IMR-90 (cell line): Measurements from ENCODE around the gene ARHGAP24. TPM values are rescaled to one million over a fixed set of nuclear protein-coding genes. Genes with fewer than 3 reads are reported as not detected.

Experiments used
- ATAC-seq: fragments of 200-7000 bp; cut with Tn5 transposase; 2 replicates; pipeline ENCODE4 v1.9.1; 2020; ENCODE audit warnings: low read depth, mild to moderate bottlenecking, moderate library complexity
- BruUV-seq: library from RNA; stranded (reverse); fragments of 400-500 nt; replicated peaks from 2 replicates; lab custom pipeline; 2021; lab: Mats Ljungman, UMichigan
- CTCF ChIA-PET: fragments of 300-600 bp; formaldehyde crosslinking; extraction: SDS; loops from one replicate; lab custom pipeline; 2021; ENCODE audit warnings: antibody characterized with exemption; lab: Yijun Ruan, JAX
- POLR2A ChIA-PET: fragments of 300-600 bp; sonication (Branson Sonifier 250); formaldehyde crosslinking; loops from one replicate; lab custom pipeline; 2022; ENCODE audit warnings: antibody characterized with exemption; ENCODE audit not compliant: unreplicated experiment; lab: Charles Lee
- DNase-seq: peaks from one replicate; pipeline ENCODE4 v3.0.0; 2013
- H2AFZ ChIP-seq: replicated peaks from 2 replicates; pipeline ENCODE3; 2013; ENCODE audit warnings: low read length, mild to moderate bottlenecking; ENCODE audit not compliant: poor library complexity
- H2AK5ac ChIP-seq: 2 replicates; pipeline ENCODE4 v1.6.1; 2013; ENCODE audit warnings: low read depth, low read length, inconsistent platforms
- H2AK9ac ChIP-seq: replicated peaks from 2 replicates; pipeline ENCODE3; 2013; ENCODE audit warnings: mild to moderate bottlenecking, low read depth, low read length, moderate library complexity; ENCODE audit not compliant: poor library complexity
- H2BK120ac ChIP-seq: 2 replicates; pipeline ENCODE4 v1.6.1; 2013; ENCODE audit warnings: low read depth, low read length, inconsistent platforms
- H2BK15ac ChIP-seq: 3 replicates; pipeline ENCODE4 v1.6.1; 2013; ENCODE audit warnings: low read depth, low read length, inconsistent platforms
- H2BK20ac ChIP-seq: 2 replicates; pipeline ENCODE4 v1.6.1; 2013; ENCODE audit warnings: low read depth, mild to moderate bottlenecking, inconsistent platforms, low read length, moderate library complexity
- H2BK5ac ChIP-seq: 2 replicates; pipeline ENCODE4 v1.6.1; 2013; ENCODE audit warnings: mild to moderate bottlenecking, low read depth, low read length, inconsistent platforms; ENCODE audit not compliant: poor library complexity, severe bottlenecking
- H3K14ac ChIP-seq: replicated peaks from 2 replicates; pipeline ENCODE4 v1.6.1; 2013; ENCODE audit warnings: low read depth, low read length, inconsistent platforms
- H3K18ac ChIP-seq: 2 replicates; pipeline ENCODE4 v1.6.1; 2013; ENCODE audit warnings: low read depth, low read length, control low read depth
- H3K23ac ChIP-seq: 2 replicates; pipeline ENCODE4 v1.6.1; 2013; ENCODE audit warnings: low read depth, low read length, inconsistent platforms
- H3K27ac ChIP-seq: 2 replicates; pipeline ENCODE4 v1.5.1; 2013; ENCODE audit warnings: mild to moderate bottlenecking, control low read depth, low read length; ENCODE audit not compliant: insufficient read depth
- H3K27me3 ChIP-seq: 2 replicates; pipeline ENCODE4 v1.6.1; 2013; ENCODE audit warnings: low read length; ENCODE audit not compliant: control insufficient read depth, insufficient read depth
- H3K36me3 ChIP-seq: 2 replicates; pipeline ENCODE4 v1.6.1; 2013; ENCODE audit warnings: low read length, mixed read lengths; ENCODE audit not compliant: control insufficient read depth, insufficient read depth
- H3K4ac ChIP-seq: 2 replicates; pipeline ENCODE4 v1.6.1; 2013; ENCODE audit warnings: low read depth, low read length, inconsistent platforms
- H3K4me1 ChIP-seq: 2 replicates; pipeline ENCODE4 v1.6.1; 2013; ENCODE audit warnings: low read length, mixed read lengths; ENCODE audit not compliant: control insufficient read depth, insufficient read depth
- H3K4me2 ChIP-seq: 2 replicates; pipeline ENCODE4 v1.6.1; 2013; ENCODE audit warnings: low read depth, mild to moderate bottlenecking, control low read depth, low read length, moderate library complexity
- H3K4me3 ChIP-seq: 2 replicates; pipeline ENCODE4 v1.5.1; 2013; ENCODE audit warnings: low read depth, mild to moderate bottlenecking, control low read depth, low read length, moderate library complexity; ENCODE audit not compliant: insufficient read depth
- H3K56ac ChIP-seq: 2 replicates; pipeline ENCODE4 v1.6.1; 2013; ENCODE audit warnings: low read length, inconsistent platforms; ENCODE audit not compliant: insufficient read depth; ENCODE audit errors: extremely low read depth
- H3K79me1 ChIP-seq, 2 experiments: 2 replicates each; pipeline ENCODE4 v1.6.1; 2013; ENCODE audit warnings: low read length in 2 of 2, inconsistent platforms in 1 of 2, low read depth in 1 of 2
- H3K9ac ChIP-seq: 2 replicates; pipeline ENCODE4 v1.6.1; 2013; ENCODE audit warnings: low read depth, low read length, control low read depth
- H3K9me1 ChIP-seq: 2 replicates; pipeline ENCODE4 v1.6.1; 2013; ENCODE audit warnings: low read length, inconsistent platforms; ENCODE audit not compliant: insufficient read depth
- H3K9me3 ChIP-seq: 2 replicates; pipeline ENCODE4 v1.6.1; 2013; ENCODE audit warnings: low read length; ENCODE audit not compliant: control insufficient read depth, insufficient read depth
- H4K20me1 ChIP-seq: 2 replicates; pipeline ENCODE4 v1.6.1; 2013; ENCODE audit warnings: low read length, inconsistent platforms; ENCODE audit not compliant: insufficient read depth
- H4K5ac ChIP-seq: 2 replicates; pipeline ENCODE4 v1.6.1; 2013; ENCODE audit warnings: mild to moderate bottlenecking, low read depth, low read length, control low read depth
- H4K8ac ChIP-seq, 2 experiments: 2 replicates each; pipeline ENCODE4 v1.6.1; 2013; ENCODE audit warnings: low read depth in 2 of 2, low read length in 2 of 2, control low read depth in 1 of 2, inconsistent platforms in 1 of 2
- H4K91ac ChIP-seq: 2 replicates; pipeline ENCODE4 v1.6.1; 2013; ENCODE audit warnings: low read depth, low read length, inconsistent platforms; ENCODE audit not compliant: insufficient read depth
- RFX5 ChIP-seq: IDR thresholded peaks from 2 replicates; pipeline ENCODE4 v1.8.0; 2012; ENCODE audit warnings: low read depth, mild to moderate bottlenecking, low read length, moderate library complexity
- WGBS, 2 experiments: methylation state at CpG; one replicate each; pipeline versions ENCODE4 v1.1.5 to v1.1.7; 2013; ENCODE audit warnings: missing lambda C conversion rate in 2 of 2; ENCODE audit not compliant: insufficient read length in 1 of 2; ENCODE audit errors: extremely low coverage in 2 of 2; 5-methylcytosine and 5-hydroxymethylcytosine counted together
- dilution Hi-C: fragments of 300-500 bp; cut with HindIII; formaldehyde crosslinking; loops from one replicate; pipeline ENCODE4 v1.14.3; 2018; ENCODE audit warnings: low sequenced_read_pairs; ENCODE audit not compliant: unreplicated experiment
- in situ Hi-C: fragments of 300-500 bp; cut with MboI; formaldehyde crosslinking; loops from 3 replicates; pipeline ENCODE4 v1.14.3; 2019; ENCODE audit warnings: low sequenced_read_pairs, inconsistent platforms, mixed read lengths
- intact Hi-C: fragments of 100-400 bp; cut with micrococcal nuclease; formaldehyde crosslinking; loops from 2 replicates; pipeline ENCODE4 v1.10.0; 2022
- polyA plus RNA-seq, 3 experiments: library from polyadenylated mRNA; depleted of rRNA; stranded (reverse); fragments of >200 nt; gene quantifications; 2 replicates each; pipeline ENCODE4 v1.2.3, GENCODE V29; 2012; ENCODE audit warnings: low replicate concordance in 1 of 3
- total RNA-seq: library from RNA; depleted of rRNA; stranded (reverse); fragments of >200 nt; gene quantifications from 2 replicates; pipeline ENCODE4 v1.2.3, GENCODE V29; 2012

Gene ARHGAP24
- total and polyA plus RNA-seq, 2 of the 4 experiments (the other 2 are of a cell fraction): 11.9 to 24.0 TPM

DNA sequence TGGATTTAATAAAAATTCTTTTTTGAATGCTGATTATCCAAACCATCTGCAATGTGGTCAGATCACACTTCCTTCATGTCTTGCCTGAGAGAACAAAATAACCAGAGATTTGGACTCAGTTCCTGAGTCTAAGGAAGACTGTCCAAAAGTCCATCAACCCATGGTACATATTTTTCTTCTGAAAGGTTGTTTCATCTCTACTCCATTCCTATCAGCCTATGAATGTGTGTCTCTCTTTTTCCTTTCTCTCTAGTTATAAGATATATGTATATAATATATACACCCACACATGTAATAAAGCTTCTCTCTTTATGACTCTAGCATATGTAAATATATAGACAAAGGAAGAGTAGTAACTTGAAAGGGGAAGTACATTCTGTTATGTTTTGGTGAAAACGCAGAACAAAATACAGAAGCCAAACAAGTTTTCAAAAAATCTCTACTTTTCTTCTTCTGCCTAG, 226.9 kb downstream of the ARHGAP24 start:
- H2AFZ ChIP-seq: no peak overlapping the region
- H3K27ac ChIP-seq: no peak overlapping the region
- H4K91ac ChIP-seq: no peak overlapping the region
- no TSS peak for BruUV-seq
- H3K56ac ChIP-seq: no peak overlapping the region
- H3K4me1 ChIP-seq: no peaks in the 10 kb centered on the region
- dilution Hi-C loops: no loop called here
- POLR2A ChIA-PET: no interaction called here
- H3K9ac ChIP-seq: no peak overlapping the region
- ATAC-seq (no peak), DNase-seq (no peak)
- H4K5ac ChIP-seq: no peak overlapping the region
- TF ChIP-seq RFX5: no peak
- in situ Hi-C loops: no loop called here
- no CpG with 5 or more reads among the region's 1 CpG for whole genome bisulfite sequencing, 2 experiments
- H2BK20ac ChIP-seq: no peak overlapping the region
- no peak overlapping the region for H3K18ac ChIP-seq
- no peaks in the 10 kb centered on the region for H3K36me3 ChIP-seq
- no peaks in the 10 kb centered on the region for H3K79me1 ChIP-seq
- CTCF ChIA-PET: no interaction called here
- H3K4me2 ChIP-seq: no peak overlapping the region
- H3K4ac ChIP-seq: no peak overlapping the region
- no peak overlapping the region for H4K8ac ChIP-seq
- no peaks in the 10 kb centered on the region for H3K9me1 ChIP-seq
- no peak overlapping the region for H2BK15ac ChIP-seq
- no peak overlapping the region for H2AK5ac ChIP-seq
- H3K14ac ChIP-seq: no peak overlapping the region
- no peaks in the 10 kb centered on the region for H3K27me3 ChIP-seq
- H4K20me1 ChIP-seq: no peaks in the 10 kb centered on the region
- no peak overlapping the region for H2BK5ac ChIP-seq
- H2BK120ac ChIP-seq: no peak overlapping the region
- intact Hi-C loops: no loop called here
- no peak overlapping the region for H2AK9ac ChIP-seq
- H3K23ac ChIP-seq: no peak overlapping the region
- H3K9me3 ChIP-seq: no peaks in the 10 kb centered on the region
- no peak overlapping the region for H3K4me3 ChIP-seq
